Endothelial cell of umbilical vein (primary cell): Measurements from ENCODE around the gene GHRH.

Experiments used
- CTCF ChIP-seq, 2 donors: IDR thresholded peaks; 1 replicate in 1 of 2; 2 replicates in 1 of 2; pipeline ENCODE4 v1.5.1; 2011; ENCODE audit warnings: low read length in 2 of 2, mild to moderate bottlenecking in 2 of 2, moderate library complexity in 2 of 2, control low read depth in 1 of 2, inconsistent platforms in 1 of 2, low read depth in 1 of 2; ENCODE audit not compliant: insufficient read depth in 1 of 2; ENCODE audit errors: extremely low read depth in 1 of 2
- EZH2 ChIP-seq: IDR thresholded peaks from 2 replicates; pipeline ENCODE4 v1.6.1; 2012; ENCODE audit warnings: borderline replicate concordance, low read depth, mild to moderate bottlenecking, moderate library complexity, low read length, inconsistent platforms; ENCODE audit not compliant: severe bottlenecking
- FOS ChIP-seq: IDR thresholded peaks from 2 replicates; pipeline ENCODE4 v1.6.1; 2011; ENCODE audit warnings: mild to moderate bottlenecking, low read length, moderate library complexity, borderline replicate concordance; ENCODE audit not compliant: insufficient read depth
- GATA2 ChIP-seq: IDR thresholded peaks from 2 replicates; pipeline ENCODE4 v1.7.0; 2011; ENCODE audit warnings: low read depth, mild to moderate bottlenecking, moderate library complexity, mixed read lengths, low read length; ENCODE audit not compliant: insufficient read length, insufficient read depth
- JUN ChIP-seq: IDR thresholded peaks from 2 replicates; pipeline ENCODE4 v1.6.1; 2011; ENCODE audit warnings: borderline replicate concordance, low read depth; ENCODE audit not compliant: insufficient read length, insufficient read depth
- MAX ChIP-seq: IDR thresholded peaks from 2 replicates; pipeline ENCODE4 v1.6.1; 2011; ENCODE audit not compliant: insufficient read depth, insufficient read length
- POLR2A ChIP-seq: IDR thresholded peaks from 2 replicates; pipeline ENCODE4 v1.6.1; 2012; ENCODE audit warnings: low read depth, mild to moderate bottlenecking, control low read depth, low read length
- POLR2AphosphoS5 ChIP-seq: IDR thresholded peaks from 2 replicates; pipeline ENCODE4 v1.6.1; 2012; ENCODE audit warnings: low read depth, mild to moderate bottlenecking, control low read depth, low read length, moderate library complexity; ENCODE audit not compliant: insufficient read depth

GRCh38 chr20:37201827-37202162 lies 59.8 kb downstream of the GHRH start:
- no peak for TF ChIP-seq CTCF (IDR thresholded peaks at IDR 0.05; ENCODE audit: extremely low read depth in 1 of 2, insufficient read depth in 1 of 2, low read depth in 1 of 2, low read length in 2 of 2)
- TF ChIP-seq POLR2A = no peak
- no peak for TF ChIP-seq JUN
- no peak for TF ChIP-seq EZH2
- no peak for TF ChIP-seq POLR2AphosphoS5
- TF ChIP-seq FOS = no peak
- TF ChIP-seq GATA2 = no peak
- TF ChIP-seq MAX = no peak
